PC-3 (cell line): ENCODE measurements around the gene SARM1.

Experiments
- EZH2 ChIP-seq: fragments of 300-600 bp; sonication (generic); IDR thresholded peaks from one replicate; pipeline ENCODE4 v1.6.1; 2017; ENCODE audit warnings: antibody characterized with exemption, mild to moderate bottlenecking, low read length; ENCODE audit not compliant: unreplicated experiment
- EZH2phosphoT487 ChIP-seq: fragments of 300-600 bp; sonication (generic); IDR thresholded peaks from 2 replicates; pipeline ENCODE4 v1.6.1; 2018; ENCODE audit warnings: mild to moderate bottlenecking, antibody characterized with exemption, low read length, borderline replicate concordance
- TF ChIP-seq, protein P1 (sequence below): fragments of 300-600 bp; sonication (generic); conservative IDR thresholded peaks from 2 replicates; pipeline ENCODE4 v1.5.1; 2017; ENCODE audit warnings: antibody characterized with exemption, low read depth, mild to moderate bottlenecking, low read length

DNA sequence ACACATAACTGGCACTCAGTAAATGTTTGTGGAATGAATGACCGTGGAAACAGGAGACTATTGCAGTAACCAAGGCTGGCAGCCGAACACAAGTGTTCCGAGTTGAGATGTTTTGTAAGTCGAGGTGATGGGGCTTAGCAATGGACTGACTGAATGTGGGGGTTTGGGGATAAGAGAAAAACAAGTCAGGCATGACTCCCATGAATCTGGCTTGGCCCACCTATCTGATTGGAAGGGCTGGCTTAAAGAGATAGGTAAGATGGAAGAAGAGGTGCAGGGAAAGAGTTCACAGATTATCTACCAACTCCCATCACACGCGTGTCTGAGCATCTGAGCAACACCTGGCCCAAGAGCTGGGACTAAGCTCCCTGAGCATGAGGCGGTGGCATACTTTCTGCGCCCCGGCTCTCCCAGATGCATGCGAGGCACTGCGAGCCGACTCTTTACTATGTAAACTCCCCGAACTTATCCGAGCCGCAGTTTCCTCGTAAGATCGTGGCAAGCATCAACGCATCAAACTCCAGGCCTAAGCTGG is 36.8 kb upstream of the SARM1 start:
- TF ChIP-seq, protein P1, sequence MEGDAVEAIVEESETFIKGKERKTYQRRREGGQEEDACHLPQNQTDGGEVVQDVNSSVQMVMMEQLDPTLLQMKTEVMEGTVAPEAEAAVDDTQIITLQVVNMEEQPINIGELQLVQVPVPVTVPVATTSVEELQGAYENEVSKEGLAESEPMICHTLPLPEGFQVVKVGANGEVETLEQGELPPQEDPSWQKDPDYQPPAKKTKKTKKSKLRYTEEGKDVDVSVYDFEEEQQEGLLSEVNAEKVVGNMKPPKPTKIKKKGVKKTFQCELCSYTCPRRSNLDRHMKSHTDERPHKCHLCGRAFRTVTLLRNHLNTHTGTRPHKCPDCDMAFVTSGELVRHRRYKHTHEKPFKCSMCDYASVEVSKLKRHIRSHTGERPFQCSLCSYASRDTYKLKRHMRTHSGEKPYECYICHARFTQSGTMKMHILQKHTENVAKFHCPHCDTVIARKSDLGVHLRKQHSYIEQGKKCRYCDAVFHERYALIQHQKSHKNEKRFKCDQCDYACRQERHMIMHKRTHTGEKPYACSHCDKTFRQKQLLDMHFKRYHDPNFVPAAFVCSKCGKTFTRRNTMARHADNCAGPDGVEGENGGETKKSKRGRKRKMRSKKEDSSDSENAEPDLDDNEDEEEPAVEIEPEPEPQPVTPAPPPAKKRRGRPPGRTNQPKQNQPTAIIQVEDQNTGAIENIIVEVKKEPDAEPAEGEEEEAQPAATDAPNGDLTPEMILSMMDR = no peak
- no peak for TF ChIP-seq EZH2phosphoT487
- no peak for TF ChIP-seq EZH2
